Thyroid gland (tissue), 4 donors: ENCODE data around the gene ATP2A2.

Experiments
- POLR2A ChIP-seq, 2 donors: fragments of 450-650 bp; IDR thresholded peaks; one replicate each; pipeline ENCODE4 v1.6.1; 2017; ENCODE audit warnings: antibody characterized with exemption in 2 of 2, mild to moderate bottlenecking in 2 of 2, moderate library complexity in 1 of 2
- TF ChIP-seq, protein P1 (sequence below), 6 experiments: fragments of 200-600 bp in 3 of 6; fragments of 450-650 bp in 3 of 6; sonication (generic) in 3 of 6; IDR thresholded peaks; one replicate each; pipeline ENCODE4 v1.5.1; 2016 to 2019; ENCODE audit warnings: antibody characterized with exemption in 6 of 6, mild to moderate bottlenecking in 2 of 6, inconsistent platforms in 1 of 6, moderate library complexity in 1 of 6

DNA sequence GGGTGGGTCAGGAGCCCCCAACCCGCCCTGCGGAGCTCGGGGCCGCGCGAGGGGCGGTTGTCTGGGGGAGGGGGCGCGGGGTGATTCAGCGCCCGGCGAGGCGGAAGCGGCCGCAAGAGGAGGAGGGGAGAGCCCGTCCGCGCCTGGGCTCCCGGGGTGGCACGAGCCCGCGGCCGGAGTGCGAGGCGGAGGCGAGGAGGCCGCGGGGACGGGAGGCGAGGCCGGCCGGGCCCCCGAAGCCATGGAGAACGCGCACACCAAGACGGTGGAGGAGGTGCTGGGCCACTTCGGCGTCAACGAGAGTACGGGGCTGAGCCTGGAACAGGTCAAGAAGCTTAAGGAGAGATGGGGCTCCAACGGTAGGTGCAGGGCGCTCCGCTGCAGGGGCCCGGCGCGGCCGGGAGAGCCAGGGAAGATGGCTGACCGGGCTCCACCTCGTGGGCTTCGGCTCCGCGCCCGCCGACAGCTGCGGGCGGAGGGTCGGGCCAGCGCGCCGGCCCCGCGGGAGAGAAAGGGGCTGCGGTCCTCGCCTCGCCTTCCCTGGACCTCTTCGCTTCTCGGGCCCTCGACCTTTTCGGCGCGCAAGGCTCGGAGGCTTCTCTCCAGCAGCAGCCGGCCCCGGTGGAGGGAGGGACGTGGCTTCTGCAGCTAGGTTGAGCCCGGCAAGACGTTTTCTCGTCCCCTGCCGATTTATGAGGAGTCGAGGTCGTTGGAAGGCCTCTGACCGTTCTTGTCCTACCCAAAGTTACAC, 677 bp downstream of the ATP2A2 start:
- TF ChIP-seq POLR2A (IDR thresholded peaks at IDR 0.05): no peak
- TF ChIP-seq, protein P1, sequence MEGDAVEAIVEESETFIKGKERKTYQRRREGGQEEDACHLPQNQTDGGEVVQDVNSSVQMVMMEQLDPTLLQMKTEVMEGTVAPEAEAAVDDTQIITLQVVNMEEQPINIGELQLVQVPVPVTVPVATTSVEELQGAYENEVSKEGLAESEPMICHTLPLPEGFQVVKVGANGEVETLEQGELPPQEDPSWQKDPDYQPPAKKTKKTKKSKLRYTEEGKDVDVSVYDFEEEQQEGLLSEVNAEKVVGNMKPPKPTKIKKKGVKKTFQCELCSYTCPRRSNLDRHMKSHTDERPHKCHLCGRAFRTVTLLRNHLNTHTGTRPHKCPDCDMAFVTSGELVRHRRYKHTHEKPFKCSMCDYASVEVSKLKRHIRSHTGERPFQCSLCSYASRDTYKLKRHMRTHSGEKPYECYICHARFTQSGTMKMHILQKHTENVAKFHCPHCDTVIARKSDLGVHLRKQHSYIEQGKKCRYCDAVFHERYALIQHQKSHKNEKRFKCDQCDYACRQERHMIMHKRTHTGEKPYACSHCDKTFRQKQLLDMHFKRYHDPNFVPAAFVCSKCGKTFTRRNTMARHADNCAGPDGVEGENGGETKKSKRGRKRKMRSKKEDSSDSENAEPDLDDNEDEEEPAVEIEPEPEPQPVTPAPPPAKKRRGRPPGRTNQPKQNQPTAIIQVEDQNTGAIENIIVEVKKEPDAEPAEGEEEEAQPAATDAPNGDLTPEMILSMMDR (IDR thresholded peaks at IDR 0.05): no peak
